HFF-Myc (cell line): ENCODE measurements around the gene PRL.

ENCODE experiments used
- DNase-seq: peaks from one replicate; pipeline ENCODE4 v3.0.0-alpha.2; 2011; ENCODE audit warnings: low read depth; ENCODE audit errors: extremely low read depth
- H3K4me3 ChIP-seq: replicated peaks from 2 replicates; pipeline ENCODE4 v1.5.1; 2011; ENCODE audit warnings: low read depth, mild to moderate bottlenecking, control low read depth, low read length
- CTCF ChIP-seq: IDR thresholded peaks from 2 replicates; pipeline ENCODE4 v1.5.1; 2012; ENCODE audit warnings: mild to moderate bottlenecking, low read depth, low read length, control low read depth; ENCODE audit errors: missing control alignments

Gene PRL

DNA sequence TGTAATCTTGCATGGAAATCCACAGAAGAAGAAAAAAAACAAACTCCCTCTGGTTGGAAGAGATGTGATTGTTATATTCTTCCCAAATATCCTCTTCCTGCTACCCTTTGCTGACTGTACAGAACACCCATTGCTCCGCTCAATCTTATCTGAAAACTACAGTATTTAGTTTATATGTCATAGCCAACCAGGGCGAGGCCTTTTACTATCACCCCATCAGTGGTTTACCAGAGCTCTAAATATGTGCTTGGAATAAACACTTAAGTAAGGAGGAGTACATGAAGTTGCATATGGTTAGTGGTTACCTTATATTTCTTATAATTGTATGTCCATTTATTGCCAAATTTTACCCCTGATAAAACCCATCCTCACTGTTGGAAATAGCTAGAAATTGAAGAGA is 12.2 kb downstream of the PRL start:
- no peak overlapping the region for H3K4me3 ChIP-seq
- no peak for DNase-seq
- TF ChIP-seq CTCF, result no peak

GRCh38 chr6:22281341-22282085 is 15.3 kb downstream of the PRL start:
- H3K4me3 ChIP-seq, result no peak overlapping the region
- no peak for DNase-seq
- TF ChIP-seq CTCF, result no peak

GRCh38 chr6:22279427-22279826 is 17.4 kb downstream of the PRL start:
- no peak for DNase-seq
- no peak overlapping the region for H3K4me3 ChIP-seq
- TF ChIP-seq CTCF, result no peak

GRCh38 chr6:22271081-22271480 is 25.8 kb downstream of the PRL start:
- H3K4me3 ChIP-seq, result no peak overlapping the region
- TF ChIP-seq CTCF, result no peak
- DNase-seq, result no peak

DNA sequence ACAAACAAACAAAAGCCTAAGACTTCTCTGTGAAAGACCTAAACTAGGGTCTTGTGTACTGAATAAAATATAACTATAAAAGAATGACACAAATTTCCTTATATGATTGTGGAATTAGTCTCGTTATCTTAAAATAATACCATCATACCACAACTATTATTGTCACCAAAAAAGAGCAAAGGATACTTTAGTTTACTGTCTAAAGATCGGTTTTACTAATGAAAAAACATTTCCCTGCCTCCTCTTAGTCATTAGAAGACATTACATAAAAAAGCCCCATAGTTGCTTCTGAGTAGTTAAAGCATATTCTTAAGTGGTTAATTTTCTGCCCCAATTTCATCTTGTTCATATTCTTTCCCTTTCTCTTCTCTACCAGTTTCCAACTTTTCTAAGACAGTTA is 33.1 kb downstream of the PRL start:
- no peak overlapping the region for H3K4me3 ChIP-seq
- no peak for DNase-seq
- TF ChIP-seq CTCF, result no peak

DNA sequence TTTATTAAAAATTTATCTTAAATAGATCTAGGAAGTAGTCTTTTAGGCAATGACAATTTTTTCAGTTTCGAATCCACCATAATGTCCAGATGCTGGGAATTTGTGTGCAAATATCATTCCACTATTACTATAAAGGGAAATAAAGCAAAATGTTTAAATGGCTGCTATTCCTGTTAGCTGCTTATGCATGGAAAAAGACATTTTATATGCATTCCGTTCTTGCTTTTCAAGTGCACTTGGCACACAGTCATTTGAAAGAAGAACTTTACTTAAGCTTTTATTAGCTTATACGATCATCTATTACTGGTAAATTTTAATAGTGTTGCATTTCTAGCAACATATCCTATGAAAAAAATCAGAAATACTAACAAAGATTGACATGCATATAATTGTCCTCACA is 42.0 kb downstream of the PRL start:
- no peak overlapping the region for H3K4me3 ChIP-seq
- TF ChIP-seq CTCF, result no peak
- DNase-seq, result no peak

- DNase-seq, result no peak
- no peak overlapping the region for H3K4me3 ChIP-seq
- TF ChIP-seq CTCF, result no peak
Measured at GRCh38 chr6:22253955-22254655, 42.7 kb downstream of the PRL start.
